HEK293 (cell line): ENCODE data around the gene ANKRD13D.

ENCODE experiments used
- CTCF ChIP-seq: fragments of 450-650 bp; formaldehyde crosslinking; IDR thresholded peaks from 2 replicates; pipeline ENCODE4 v1.5.1; 2016; ENCODE audit warnings: missing biosample characterization, missing genetic modification characterization
- GFI1B ChIP-seq: fragments of 450-650 bp; formaldehyde crosslinking; IDR thresholded peaks from 2 replicates; pipeline ENCODE4 v1.5.1; 2016; ENCODE audit warnings: missing biosample characterization, missing genetic modification characterization
- KLF17 ChIP-seq: fragments of 450-650 bp; formaldehyde crosslinking; IDR thresholded peaks from 2 replicates; pipeline ENCODE4 v1.5.1; 2016; ENCODE audit warnings: missing biosample characterization, missing genetic modification characterization
- KLF9 ChIP-seq: fragments of 450-650 bp; formaldehyde crosslinking; IDR thresholded peaks from 2 replicates; pipeline ENCODE4 v1.5.1; 2016; ENCODE audit warnings: missing biosample characterization, missing genetic modification characterization, low read depth
- PATZ1 ChIP-seq: fragments of 450-650 bp; formaldehyde crosslinking; IDR thresholded peaks from 2 replicates; pipeline ENCODE4 v1.5.1; 2016; ENCODE audit warnings: missing biosample characterization, missing genetic modification characterization
- PRDM10 ChIP-seq: fragments of 450-650 bp; formaldehyde crosslinking; IDR thresholded peaks from 2 replicates; pipeline ENCODE4 v1.5.1; 2016; ENCODE audit warnings: missing biosample characterization, missing genetic modification characterization
- TSHZ1 ChIP-seq: fragments of 450-650 bp; formaldehyde crosslinking; IDR thresholded peaks from 2 replicates; pipeline ENCODE4 v1.5.1; 2016; ENCODE audit warnings: missing biosample characterization, missing genetic modification characterization, borderline replicate concordance
- YY1 ChIP-seq: fragments of 450-650 bp; formaldehyde crosslinking; IDR thresholded peaks from 2 replicates; pipeline ENCODE4 v1.5.1; 2018; ENCODE audit warnings: missing biosample characterization, missing genetic modification characterization
- ZEB2 ChIP-seq: fragments of 450-650 bp; formaldehyde crosslinking; IDR thresholded peaks from 2 replicates; pipeline ENCODE4 v1.5.1; 2016; ENCODE audit warnings: missing biosample characterization, missing genetic modification characterization
- ZNF501 ChIP-seq: fragments of 450-650 bp; formaldehyde crosslinking; IDR thresholded peaks from 2 replicates; pipeline ENCODE4 v1.5.1; 2016; ENCODE audit warnings: missing biosample characterization, missing genetic modification characterization
- ZNF560 ChIP-seq: fragments of 450-650 bp; formaldehyde crosslinking; IDR thresholded peaks from 2 replicates; pipeline ENCODE4 v1.5.1; 2017; ENCODE audit warnings: missing biosample characterization, missing genetic modification characterization, borderline replicate concordance
- ZNF707 ChIP-seq: fragments of 450-650 bp; formaldehyde crosslinking; IDR thresholded peaks from 2 replicates; pipeline ENCODE4 v1.5.1; 2016; ENCODE audit warnings: missing biosample characterization, missing genetic modification characterization
- ZNF791 ChIP-seq: fragments of 450-650 bp; formaldehyde crosslinking; IDR thresholded peaks from 2 replicates; pipeline ENCODE4 v1.5.1; 2016; ENCODE audit warnings: missing biosample characterization, missing genetic modification characterization
- ZNF843 ChIP-seq: fragments of 450-650 bp; formaldehyde crosslinking; IDR thresholded peaks from 2 replicates; pipeline ENCODE4 v1.5.1; 2016; ENCODE audit warnings: missing biosample characterization, missing genetic modification characterization

- TF ChIP-seq CTCF (no peak), ZNF843 (tag by site-specific recombination) (no peak), ZEB2 (tag by site-specific recombination) (no peak), GFI1B (tag by site-specific recombination) (no peak), ZNF560 (tag by site-specific recombination) (no peak), TSHZ1 (tag by site-specific recombination) (no peak), ZNF707 (no peak), ZNF501 (tag by site-specific recombination) (no peak), YY1 (tag by site-specific recombination) (no peak), KLF17 (tag by site-specific recombination) (no peak), PRDM10 (tag by site-specific recombination) (no peak), PATZ1 (tag by site-specific recombination) (no peak), KLF9 (tag by site-specific recombination) (no peak), ZNF791 (tag by site-specific recombination) (no peak)
Measured at GRCh38 chr11:67292671-67293070, 3.6 kb downstream of the ANKRD13D start.
